Glutamatergic neuron (in vitro differentiated cells): ENCODE measurements around the gene CASKIN1. TPM values are rescaled to one million over a fixed set of nuclear protein-coding genes. Genes with fewer than 3 reads are reported as not detected.
A peak's percentile ranks its signal among the peaks of the same experiment; 100 is the strongest.
"Not testable (repeated sequence)": the region's sequence is repeated elsewhere in the genome, so short reads cannot be mapped to it uniquely, and the experiment has no call there.

ENCODE experiments used
- DNase-seq: peaks from one replicate; pipeline ENCODE4 v3.0.0; 2022
- H3K27ac Mint-ChIP-seq: one replicate; pipeline ENCODE4 v1.8.0; 2020; ENCODE audit warnings: mild to moderate bottlenecking, mixed read lengths, inconsistent platforms; ENCODE audit not compliant: unreplicated experiment
- H3K27me3 Mint-ChIP-seq: one replicate; pipeline ENCODE4 v1.8.0; 2020; ENCODE audit warnings: mild to moderate bottlenecking, moderate library complexity, mixed read lengths, inconsistent platforms; ENCODE audit not compliant: unreplicated experiment
- H3K36me3 Mint-ChIP-seq: one replicate; pipeline ENCODE4 v1.8.0; 2020; ENCODE audit warnings: mild to moderate bottlenecking, mixed read lengths, inconsistent platforms; ENCODE audit not compliant: unreplicated experiment
- H3K4me1 Mint-ChIP-seq: one replicate; pipeline ENCODE4 v1.8.0; 2020; ENCODE audit warnings: mild to moderate bottlenecking, low read depth, mixed read lengths, inconsistent platforms; ENCODE audit not compliant: unreplicated experiment
- H3K4me3 Mint-ChIP-seq: one replicate; pipeline ENCODE4 v1.8.0; 2020; ENCODE audit warnings: mild to moderate bottlenecking, mixed read lengths, inconsistent platforms; ENCODE audit not compliant: unreplicated experiment
- H3K9me3 Mint-ChIP-seq: one replicate; pipeline ENCODE4 v1.8.0; 2020; ENCODE audit warnings: mild to moderate bottlenecking, moderate library complexity, mixed read lengths, inconsistent platforms; ENCODE audit not compliant: unreplicated experiment
- microRNA-seq: library from miRNA; unstranded; fragments of <30 nt; microRNA quantifications from one replicate; pipeline ENCODE4, GENCODE V29; 2020; ENCODE audit not compliant: unreplicated experiment
- total RNA-seq: library from RNA; stranded (reverse); fragmentation: NEBNext Ultra II Directional; extraction: Animal tissue kit (Norgen Biotek cat#: 25700); gene quantifications from one replicate; pipeline ENCODE4 v1.2.1, GENCODE V29; 2021; ENCODE audit not compliant: unreplicated experiment

The CASKIN1 gene
- total RNA-seq, 1 donor from 2014 or later = 31.6 TPM

- Mint-ChIP-seq H3K4me1 (peaks cover 13% of the 10 kb centered on the region), H3K27ac (peak overlapping the region; percentile 88), H3K4me3 (peak overlapping the region; percentile 42)
- not testable (repeated sequence) for H3K9me3 Mint-ChIP-seq, H3K36me3 Mint-ChIP-seq, H3K27me3 Mint-ChIP-seq, DNase-seq
Measured at GRCh38 chr16:2129890-2130447, 66.4 kb downstream of the CASKIN1 start.

- peak overlapping the region; percentile 97 for H3K27ac Mint-ChIP-seq
- H3K36me3 Mint-ChIP-seq, H3K27me3 Mint-ChIP-seq, H3K9me3 Mint-ChIP-seq: not testable (repeated sequence)
- H3K4me3 Mint-ChIP-seq = peak overlapping the region; percentile 81
- H3K4me1 Mint-ChIP-seq = peaks cover 13% of the 10 kb centered on the region
- DNase-seq = peak; percentile 63
Measured at GRCh38 chr16:2129251-2129650, 67.2 kb downstream of the CASKIN1 start.

- not testable (repeated sequence) for H3K9me3 Mint-ChIP-seq, H3K4me3 Mint-ChIP-seq, H3K27me3 Mint-ChIP-seq, DNase-seq, H3K27ac Mint-ChIP-seq, H3K36me3 Mint-ChIP-seq
- peaks cover 13% of the 10 kb centered on the region for H3K4me1 Mint-ChIP-seq
Measured at GRCh38 chr16:2127630-2128280, 68.7 kb downstream of the CASKIN1 start.

Small RNA genes lying within 50 kb of the gene (microRNA-seq; reads per million reads assigned to microRNA genes)
- gene MIR3180-5 = not detected
- not detected for gene MIR4516

Other genes with a start within 250 kb of the CASKIN1 start
- gene RPL3L, start 241.9 kb downstream of the CASKIN1 start, total RNA-seq = not detected
- gene NDUFB10, start 237.1 kb downstream of the CASKIN1 start, total RNA-seq = 302 TPM
- 1,772 TPM for gene RPS2, start 231.8 kb downstream of the CASKIN1 start, total RNA-seq
- gene RNF151, start 229.7 kb downstream of the CASKIN1 start, total RNA-seq = not detected
- gene TBL3, start 224.6 kb downstream of the CASKIN1 start, total RNA-seq = 26.8 TPM
- 1.3 TPM for gene NOXO1, start 215.1 kb downstream of the CASKIN1 start, total RNA-seq
- 26.0 TPM for gene GFER, start 212.4 kb downstream of the CASKIN1 start, total RNA-seq
- 45.7 TPM for gene SYNGR3, start 206.6 kb downstream of the CASKIN1 start, total RNA-seq
- 90.4 TPM for gene ZNF598, start 186.8 kb downstream of the CASKIN1 start, total RNA-seq
- 0.91 TPM for gene NPW, start 176.8 kb downstream of the CASKIN1 start, total RNA-seq
- 22.3 TPM for gene NHERF2, start 169.7 kb downstream of the CASKIN1 start, total RNA-seq
- gene NTHL1, start 148.8 kb downstream of the CASKIN1 start, total RNA-seq = 194 TPM
- gene TSC2, start 148.6 kb downstream of the CASKIN1 start, total RNA-seq = 215 TPM
- gene PKD1, start 60.7 kb downstream of the CASKIN1 start, total RNA-seq = 628 TPM
- 292 TPM for gene RAB26, start 48.0 kb downstream of the CASKIN1 start, total RNA-seq
- 74.8 TPM for gene TRAF7, start 40.8 kb downstream of the CASKIN1 start, total RNA-seq
- gene MLST8, start 8.8 kb upstream of the CASKIN1 start, total RNA-seq = 57.9 TPM
- 30.2 TPM for gene BRICD5, start 14.3 kb upstream of the CASKIN1 start, total RNA-seq
- gene PGP, start 18.2 kb upstream of the CASKIN1 start, total RNA-seq = 33.9 TPM
- 53.4 TPM for gene E4F1, start 27.0 kb upstream of the CASKIN1 start, total RNA-seq
- 3.4 TPM for gene DNASE1L2, start 39.8 kb upstream of the CASKIN1 start, total RNA-seq
- gene ECI1, start 55.0 kb upstream of the CASKIN1 start, total RNA-seq = 50.9 TPM
- gene RNPS1, start 71.5 kb upstream of the CASKIN1 start, total RNA-seq = 220 TPM
- 110 TPM for gene ABCA3, start 144.1 kb upstream of the CASKIN1 start, total RNA-seq
- gene CCNF, start 232.8 kb upstream of the CASKIN1 start, total RNA-seq = 26.4 TPM